Smooth muscle cell (in vitro differentiated cells): ENCODE measurements around the gene SAMSN1. TPM values are rescaled to one million over a fixed set of nuclear protein-coding genes. Genes with fewer than 3 reads are reported as not detected.

Source experiments
- DNase-seq: peaks from one replicate; lab custom pipeline; 2025; ENCODE audit not compliant: unreplicated experiment; lab: John Stamatoyannopoulos, UW
- H2AFZ ChIP-seq: fragments of 200-600 bp; sonication (generic); 2 replicates; pipeline ENCODE4 v1.6.0; 2016; ENCODE audit warnings: antibody characterized with exemption, low read depth, mild to moderate bottlenecking
- H3F3A ChIP-seq: fragments of 200-600 bp; sonication (generic); 2 replicates; pipeline ENCODE4 v1.6.0; 2017; ENCODE audit warnings: antibody characterized with exemption, low read depth
- H3K27ac ChIP-seq: fragments of 200-600 bp; sonication (generic); 2 replicates; pipeline ENCODE4 v1.5.1; 2016; ENCODE audit warnings: low read depth, mild to moderate bottlenecking
- H3K27me3 ChIP-seq: fragments of 200-600 bp; sonication (generic); 2 replicates; pipeline ENCODE4 v1.6.1; 2016; ENCODE audit warnings: low read depth, mild to moderate bottlenecking
- H3K36me3 ChIP-seq: fragments of 200-600 bp; sonication (generic); 2 replicates; pipeline ENCODE4 v1.5.1; 2016; ENCODE audit warnings: low read depth
- H3K4me1 ChIP-seq: fragments of 200-600 bp; sonication (generic); 2 replicates; pipeline ENCODE4 v1.5.1; 2016; ENCODE audit warnings: low read depth
- H3K4me2 ChIP-seq: fragments of 200-600 bp; sonication (generic); 2 replicates; pipeline ENCODE4 v1.6.0; 2016; ENCODE audit warnings: mild to moderate bottlenecking
- H3K4me3 ChIP-seq: fragments of 200-600 bp; sonication (generic); 2 replicates; pipeline ENCODE4 v1.5.1; 2016; ENCODE audit warnings: mild to moderate bottlenecking
- H3K79me2 ChIP-seq: fragments of 200-600 bp; sonication (generic); 2 replicates; pipeline ENCODE4 v1.6.0; 2016; ENCODE audit warnings: low read depth, mild to moderate bottlenecking
- H3K9ac ChIP-seq: fragments of 200-600 bp; sonication (generic); 2 replicates; pipeline ENCODE4 v1.6.0; 2016; ENCODE audit warnings: low read depth
- H3K9me3 ChIP-seq: fragments of 200-600 bp; sonication (generic); replicated peaks from 2 replicates; pipeline ENCODE4 v1.5.1; 2016; ENCODE audit warnings: low read depth
- H4K20me1 ChIP-seq: fragments of 200-600 bp; sonication (generic); 2 replicates; pipeline ENCODE4 v1.6.0; 2016; ENCODE audit warnings: low read depth
- CTCF ChIP-seq: fragments of 200-600 bp; sonication (generic); IDR thresholded peaks from 2 replicates; pipeline ENCODE4 v1.5.1; 2017; ENCODE audit warnings: borderline replicate concordance, mild to moderate bottlenecking, antibody characterized with exemption; ENCODE audit not compliant: insufficient read depth, poor library complexity, severe bottlenecking
- WGBS: methylation state at CpG from one replicate; pipeline ENCODE4 v1.1.7; 2016; ENCODE audit warnings: low lambda C conversion rate; 5-methylcytosine and 5-hydroxymethylcytosine counted together
- polyA plus RNA-seq: library from polyadenylated mRNA; unstranded; fragments of >200 nt; fragmentation: Nextera tagmentation; extraction: Ambion mirVana; gene quantifications from 2 replicates; pipeline ENCODE4 v1.2.1, GENCODE V29; 2016
- total RNA-seq: library from RNA; depleted of rRNA; stranded (reverse); fragments of >200 nt; gene quantifications from 2 replicates; pipeline ENCODE4 v1.2.3, GENCODE V29; 2014

Gene SAMSN1
- total and polyA plus RNA-seq, 2 experiments from 2014 or later: 0.13 TPM; not detected in 1

GRCh38 chr21:14526836-14527695 is 19.0 kb downstream of the SAMSN1 start:
- Histone ChIP-seq H3K4me2 (peak overlapping the region; percentile 49), H3K9me3 (no peaks in the 10 kb centered on the region), H2AFZ (peak overlapping the region; percentile 82), H3K79me2 (no peaks in the 10 kb centered on the region), H4K20me1 (no peaks in the 10 kb centered on the region), H3K27me3 (no peaks in the 10 kb centered on the region), H3F3A (no peaks in the 10 kb centered on the region), H3K36me3 (no peaks in the 10 kb centered on the region), H3K4me3 (no peak overlapping the region), H3K9ac (no peak overlapping the region), H3K27ac (no peak overlapping the region), H3K4me1 (no peaks in the 10 kb centered on the region)
- WGBS: 53% methylated on average over 10 of the region's 10 CpGs
- TF ChIP-seq CTCF: no peak
- no peak for DNase-seq

GRCh38 chr21:14526199-14526598 is 19.9 kb downstream of the SAMSN1 start:
- Histone ChIP-seq H3K4me2 (no peak overlapping the region), H3K9ac (no peak overlapping the region), H3K27ac (no peak overlapping the region), H3K36me3 (no peaks in the 10 kb centered on the region), H3K79me2 (no peaks in the 10 kb centered on the region), H3K4me3 (no peak overlapping the region), H3K4me1 (no peaks in the 10 kb centered on the region), H3F3A (no peaks in the 10 kb centered on the region), H2AFZ (no peak overlapping the region), H4K20me1 (no peaks in the 10 kb centered on the region), H3K9me3 (no peaks in the 10 kb centered on the region), H3K27me3 (no peaks in the 10 kb centered on the region)
- DNase-seq: no peak
- 44% methylated on average over 3 of the region's 3 CpGs for WGBS
- no peak for TF ChIP-seq CTCF

GRCh38 chr21:14523234-14523633 is 22.9 kb downstream of the SAMSN1 start:
- H2AFZ ChIP-seq: no peak overlapping the region
- TF ChIP-seq CTCF: no peak
- WGBS: 69% methylated on average over 5 of the region's 5 CpGs
- no peaks in the 10 kb centered on the region for H3K36me3 ChIP-seq
- H3K27ac ChIP-seq: no peak overlapping the region
- no peak overlapping the region for H3K4me2 ChIP-seq
- no peak overlapping the region for H3K4me3 ChIP-seq
- H3K4me1 ChIP-seq: no peaks in the 10 kb centered on the region
- no peak for DNase-seq
- H3K9ac ChIP-seq: no peak overlapping the region
- no peaks in the 10 kb centered on the region for H3K27me3 ChIP-seq
- no peaks in the 10 kb centered on the region for H3K9me3 ChIP-seq
- no peaks in the 10 kb centered on the region for H3F3A ChIP-seq
- H4K20me1 ChIP-seq: no peaks in the 10 kb centered on the region
- no peaks in the 10 kb centered on the region for H3K79me2 ChIP-seq

- no peak overlapping the region for H3K9ac ChIP-seq
- no peak for DNase-seq
- no peaks in the 10 kb centered on the region for H3K79me2 ChIP-seq
- no peaks in the 10 kb centered on the region for H3K4me1 ChIP-seq
- 92% methylated on average over 2 of the region's 2 CpGs for WGBS
- H2AFZ ChIP-seq: no peak overlapping the region
- no peak overlapping the region for H3K4me2 ChIP-seq
- H3F3A ChIP-seq: no peaks in the 10 kb centered on the region
- TF ChIP-seq CTCF: no peak
- H3K27me3 ChIP-seq: no peaks in the 10 kb centered on the region
- no peaks in the 10 kb centered on the region for H4K20me1 ChIP-seq
- H3K4me3 ChIP-seq: no peak overlapping the region
- H3K27ac ChIP-seq: no peak overlapping the region
- no peaks in the 10 kb centered on the region for H3K36me3 ChIP-seq
- no peaks in the 10 kb centered on the region for H3K9me3 ChIP-seq
These were observed 23.4 kb downstream of the SAMSN1 start for GRCh38 chr21:14522736-14523135.
